ENCODE measurements around the gene DENND11.

DENND11 gene

DNA sequence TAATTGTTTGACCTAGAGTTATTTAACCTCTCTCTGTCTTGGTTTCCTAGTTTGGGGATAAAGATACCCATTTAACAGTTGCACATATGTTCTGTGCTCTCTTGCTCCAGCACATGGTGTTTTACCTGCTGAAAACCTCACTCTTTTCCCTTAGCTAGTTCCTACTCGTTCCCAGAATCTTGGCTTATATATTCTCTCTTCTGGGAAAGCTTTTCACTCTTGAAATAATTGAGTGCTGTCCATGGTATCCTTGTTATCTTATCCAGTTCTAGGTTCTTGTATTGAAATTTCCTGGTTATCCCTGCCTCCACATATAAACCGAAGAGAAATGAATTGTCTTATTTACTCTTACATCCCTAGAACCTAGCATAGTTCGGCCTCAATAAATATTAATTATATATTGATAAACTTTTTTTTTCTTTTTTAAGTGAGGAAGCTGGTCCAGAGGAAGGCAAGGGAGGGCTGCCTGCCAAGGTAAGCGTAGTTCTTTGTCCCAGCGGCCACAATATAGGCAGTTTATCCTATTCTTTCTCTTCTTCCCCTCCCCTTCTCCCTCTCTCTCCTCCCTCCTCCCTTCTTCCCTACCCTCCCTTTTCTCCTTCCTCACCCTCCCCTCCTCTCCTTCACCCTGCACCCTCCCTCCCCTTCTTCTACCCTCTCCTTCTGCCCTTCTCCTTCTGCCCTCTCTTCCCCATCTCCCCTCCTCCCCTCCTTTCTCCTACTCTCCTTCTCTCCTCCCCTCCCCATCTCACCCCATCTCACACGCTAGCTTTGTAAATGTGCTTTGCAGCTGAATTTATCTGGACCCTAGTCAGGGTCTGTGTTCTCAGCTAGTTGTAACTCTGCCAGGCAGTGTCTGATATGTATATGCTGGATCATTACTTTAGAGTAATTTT is 14.1 kb upstream of the DENND11 start:
- DNase-seq (ENCODE audit: low read depth) = no peak
- H3K4me3 ChIP-seq (ENCODE audit: low read depth, low read length) = no peak overlapping the region
- in situ Hi-C loops (cut with HindIII; ENCODE audit: low sequenced_read_pairs) = no loop called here
- TF ChIP-seq, protein P1, sequence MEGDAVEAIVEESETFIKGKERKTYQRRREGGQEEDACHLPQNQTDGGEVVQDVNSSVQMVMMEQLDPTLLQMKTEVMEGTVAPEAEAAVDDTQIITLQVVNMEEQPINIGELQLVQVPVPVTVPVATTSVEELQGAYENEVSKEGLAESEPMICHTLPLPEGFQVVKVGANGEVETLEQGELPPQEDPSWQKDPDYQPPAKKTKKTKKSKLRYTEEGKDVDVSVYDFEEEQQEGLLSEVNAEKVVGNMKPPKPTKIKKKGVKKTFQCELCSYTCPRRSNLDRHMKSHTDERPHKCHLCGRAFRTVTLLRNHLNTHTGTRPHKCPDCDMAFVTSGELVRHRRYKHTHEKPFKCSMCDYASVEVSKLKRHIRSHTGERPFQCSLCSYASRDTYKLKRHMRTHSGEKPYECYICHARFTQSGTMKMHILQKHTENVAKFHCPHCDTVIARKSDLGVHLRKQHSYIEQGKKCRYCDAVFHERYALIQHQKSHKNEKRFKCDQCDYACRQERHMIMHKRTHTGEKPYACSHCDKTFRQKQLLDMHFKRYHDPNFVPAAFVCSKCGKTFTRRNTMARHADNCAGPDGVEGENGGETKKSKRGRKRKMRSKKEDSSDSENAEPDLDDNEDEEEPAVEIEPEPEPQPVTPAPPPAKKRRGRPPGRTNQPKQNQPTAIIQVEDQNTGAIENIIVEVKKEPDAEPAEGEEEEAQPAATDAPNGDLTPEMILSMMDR (IDR thresholded peaks at IDR 0.05; ENCODE audit: low read depth, low read length, missing control alignments) = no peak

- in situ Hi-C loops (cut with HindIII; ENCODE audit: low sequenced_read_pairs) = no loop called here
- TF ChIP-seq, protein P1 (IDR thresholded peaks at IDR 0.05; ENCODE audit: low read depth, low read length, missing control alignments) = no peak
- H3K4me3 ChIP-seq (ENCODE audit: low read depth, low read length) = no peak overlapping the region
- no peak for DNase-seq (ENCODE audit: low read depth)
Observed at GRCh38 chr7:141715018-141715417, 13.1 kb upstream of the DENND11 start.

DNA sequence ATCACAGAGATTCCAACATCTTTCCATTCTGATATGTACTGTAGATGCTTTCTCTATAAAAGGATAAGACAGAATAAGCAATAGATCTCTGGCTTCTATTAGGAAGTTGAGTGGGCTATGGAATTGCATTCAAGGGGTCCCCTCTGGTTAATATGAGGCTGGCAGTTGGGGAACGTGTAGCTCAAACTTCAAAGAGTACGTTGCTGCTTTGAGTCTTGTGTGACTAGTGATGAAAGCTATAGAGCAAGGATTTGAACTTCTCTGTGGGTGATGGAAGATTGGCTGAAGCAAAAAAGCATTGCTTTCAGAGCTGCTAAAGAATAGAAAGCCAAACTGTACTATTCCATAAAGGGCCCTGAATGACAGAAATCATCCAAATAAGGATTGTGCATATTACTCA is 12.6 kb upstream of the DENND11 start:
- no peak overlapping the region for H3K4me3 ChIP-seq (ENCODE audit: low read depth, low read length)

DNA sequence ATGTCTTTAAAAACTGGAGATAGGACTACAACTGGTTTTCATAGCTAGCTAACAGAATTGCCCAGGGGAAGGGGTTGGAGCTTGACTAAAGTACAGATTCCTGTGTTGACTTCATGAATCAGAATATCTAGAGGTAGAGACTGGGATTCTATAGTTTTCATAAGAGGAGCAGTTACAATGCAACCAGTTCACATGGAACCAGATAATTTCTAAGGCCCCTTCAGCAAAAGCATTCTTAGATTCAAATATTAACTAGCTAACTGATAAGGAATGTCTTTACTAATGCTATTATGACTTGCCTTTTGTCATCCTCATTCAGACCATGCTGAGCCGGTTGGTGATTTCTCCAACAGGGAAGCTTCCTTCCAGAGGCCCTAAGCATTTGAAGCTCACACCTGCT is 11.9 kb upstream of the DENND11 start:
- H3K4me3 ChIP-seq (ENCODE audit: low read depth, low read length) = no peak overlapping the region
- TF ChIP-seq, protein P1 (IDR thresholded peaks at IDR 0.05; ENCODE audit: low read depth, low read length, missing control alignments) = no peak
- in situ Hi-C loops (cut with HindIII; ENCODE audit: low sequenced_read_pairs) = no loop called here
- DNase-seq (ENCODE audit: low read depth) = no peak

More for the DNA sequence above, 12.6 kb upstream of the DENND11 start:
- in situ Hi-C loops (cut with HindIII; ENCODE audit: low sequenced_read_pairs) = no loop called here
- DNase-seq (ENCODE audit: low read depth) = no peak
- TF ChIP-seq, protein P1 (IDR thresholded peaks at IDR 0.05; ENCODE audit: low read depth, low read length, missing control alignments) = no peak

DNA sequence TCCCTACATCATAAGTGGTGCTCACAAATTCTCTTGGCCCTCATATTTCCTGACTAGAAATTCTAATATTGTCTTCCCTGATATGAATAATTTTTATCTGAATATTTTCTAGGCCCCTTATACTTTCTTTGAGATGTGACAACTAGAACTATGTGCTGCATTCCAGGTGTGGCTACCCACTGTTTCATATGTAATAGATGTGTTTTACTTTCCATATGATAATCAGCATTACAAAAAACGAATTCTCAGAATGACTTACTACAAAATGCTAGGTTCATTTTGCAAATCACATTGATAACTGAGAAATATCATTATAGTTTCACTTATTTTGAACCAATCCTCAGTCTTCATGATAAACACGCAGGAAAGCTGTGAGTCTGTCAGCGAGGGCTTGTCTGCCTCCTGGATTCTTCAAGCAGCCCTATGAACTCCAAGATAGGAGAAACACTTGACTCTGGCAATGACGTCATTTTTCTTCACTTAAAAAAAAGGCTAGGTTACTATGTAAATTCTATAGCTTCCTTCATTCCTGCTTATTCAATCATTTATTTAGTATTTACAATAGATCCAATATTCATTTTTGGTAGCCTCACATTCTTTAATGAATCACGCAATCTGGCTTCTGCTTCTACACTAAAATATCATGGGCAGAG is 10.8 kb upstream of the DENND11 start:
- no peak for DNase-seq (ENCODE audit: low read depth)
- H3K4me3 ChIP-seq (ENCODE audit: low read depth, low read length) = no peak overlapping the region
- in situ Hi-C loops (cut with HindIII; ENCODE audit: low sequenced_read_pairs) = no loop called here
- TF ChIP-seq, protein P1 (IDR thresholded peaks at IDR 0.05; ENCODE audit: low read depth, low read length, missing control alignments) = no peak

DNA sequence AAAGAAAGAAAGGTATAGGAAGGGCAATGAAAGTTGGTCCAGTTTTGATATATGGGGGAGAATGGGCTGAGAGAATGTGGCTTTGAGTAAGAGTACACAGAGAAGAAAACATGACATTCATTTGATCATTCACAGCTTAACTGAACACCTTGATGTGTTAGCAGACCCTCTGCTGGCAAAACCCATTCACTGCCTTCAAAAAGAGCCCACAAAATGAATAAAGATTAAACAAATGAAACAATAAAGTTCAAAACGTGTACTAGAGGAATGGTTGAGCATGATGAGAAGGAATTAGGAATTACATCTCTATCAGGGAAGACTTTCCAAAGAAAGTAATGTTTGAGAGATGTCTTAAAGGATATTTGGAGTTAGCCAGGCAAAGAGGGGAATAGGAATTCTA is 8.3 kb upstream of the DENND11 start:
- H3K4me3 ChIP-seq (ENCODE audit: low read depth, low read length) = no peak overlapping the region
- in situ Hi-C loops (cut with HindIII; ENCODE audit: low sequenced_read_pairs) = no loop called here
- no peak for DNase-seq (ENCODE audit: low read depth)
- TF ChIP-seq, protein P1 (IDR thresholded peaks at IDR 0.05; ENCODE audit: low read depth, low read length, missing control alignments) = no peak

Measured in astrocyte of the cerebellum (primary cell).